Natural killer cell (primary cell): ENCODE results near the gene PAK5. TPM values are rescaled to one million over a fixed set of nuclear protein-coding genes. Genes with fewer than 3 reads are reported as not detected.

Source experiments
- ATAC-seq, 3 donors: fragments of 150-1000 bp in 2 of 3; fragments of 200-7000 bp in 1 of 3; cut with Tn5 transposase; 1 replicate in 1 of 3; 2 replicates in 2 of 3; pipeline ENCODE4 v1.10.0; 2021; ENCODE audit warnings: mild to moderate bottlenecking in 2 of 3, moderate library complexity in 2 of 3
- DNase-seq, 2 donors: peaks; one replicate each; pipeline versions ENCODE4 v3.0.0 to v3.0.0-alpha.2; 2013 to 2021; ENCODE audit warnings: mixed read lengths in 1 of 2
- H3K27ac ChIP-seq: one replicate; pipeline ENCODE4 v1.5.1; 2013; ENCODE audit warnings: mild to moderate bottlenecking, low read length
- H3K27me3 ChIP-seq: one replicate; pipeline ENCODE4 v1.6.1; 2013; ENCODE audit warnings: low read length; ENCODE audit not compliant: control insufficient read depth, insufficient read depth
- H3K36me3 ChIP-seq: one replicate; pipeline ENCODE4 v1.6.1; 2013; ENCODE audit warnings: low read length; ENCODE audit not compliant: control insufficient read depth, insufficient read depth
- H3K4me1 ChIP-seq: one replicate; pipeline ENCODE4 v1.6.1; 2013; ENCODE audit warnings: low read length; ENCODE audit not compliant: control insufficient read depth, insufficient read depth
- H3K4me3 ChIP-seq: one replicate; pipeline ENCODE4 v1.5.1; 2013; ENCODE audit warnings: low read length
- H3K9me3 ChIP-seq: one replicate; pipeline ENCODE4 v1.6.1; 2013; ENCODE audit warnings: low read length; ENCODE audit not compliant: control insufficient read depth, insufficient read depth
- H3K27ac Mint-ChIP-seq, 2 donors: one replicate each; pipeline ENCODE4 v1.8.0; 2022; ENCODE audit warnings: mild to moderate bottlenecking in 2 of 2, mixed read lengths in 2 of 2, moderate library complexity in 1 of 2
- H3K27me3 Mint-ChIP-seq, 2 donors: one replicate each; pipeline ENCODE4 v1.8.0; 2022; ENCODE audit warnings: low read depth in 2 of 2, mixed read lengths in 2 of 2
- H3K36me3 Mint-ChIP-seq: one replicate; pipeline ENCODE4 v1.8.0; 2022; ENCODE audit warnings: mixed read lengths
- H3K4me1 Mint-ChIP-seq, 2 donors: one replicate each; pipeline ENCODE4 v1.8.0; 2022; ENCODE audit warnings: mixed read lengths in 2 of 2
- H3K4me3 Mint-ChIP-seq: one replicate; pipeline ENCODE4 v1.8.0; 2022; ENCODE audit warnings: mild to moderate bottlenecking, moderate library complexity, mixed read lengths
- H3K9me3 Mint-ChIP-seq, 2 donors: one replicate each; pipeline ENCODE4 v1.8.0; 2022; ENCODE audit warnings: mixed read lengths in 2 of 2
- CTCF ChIP-seq: fragments of 200-600 bp; IDR thresholded peaks from one replicate; pipeline ENCODE4 v1.8.0; 2022; ENCODE audit warnings: antibody characterized with exemption
- WGBS: methylation state at CpG from one replicate; pipeline ENCODE4 v1.1.7; 2013; ENCODE audit warnings: missing lambda C conversion rate; ENCODE audit not compliant: insufficient coverage; 5-methylcytosine and 5-hydroxymethylcytosine counted together
- intact Hi-C: fragments of 100-400 bp; cut with micrococcal nuclease; formaldehyde crosslinking; loops from one replicate; pipeline ENCODE4 v1.14.2; 2022
- total RNA-seq, 4 donors: library from RNA; stranded (reverse); fragments of 120-200 nt in 1 of 4; gene quantifications; one replicate each; pipeline versions ENCODE4 v1.2.3 to v1.2.4, GENCODE V29; 2013 to 2022

PAK5 gene
- total RNA-seq, 3 donors from 2014 or later (not counting 1 experiment from before 2014, with no cell fraction given), result not detected

GRCh38 chr20:9550871-9551270 is 288.0 kb downstream of the PAK5 start:
- Histone ChIP-seq H3K36me3 (no peaks in the 10 kb centered on the region), H3K27ac (no peak overlapping the region), H3K27me3 (no peaks in the 10 kb centered on the region), H3K4me3 (no peak overlapping the region), H3K4me1 (no peaks in the 10 kb centered on the region), H3K9me3 (no peaks in the 10 kb centered on the region)
- intact Hi-C loops, result no loop called here
- peaks cover 2 to 9% of the 10 kb centered on the region in 2 donors for H3K9me3 Mint-ChIP-seq
- no peak for TF ChIP-seq CTCF
- H3K4me1 Mint-ChIP-seq, result no peaks in the 10 kb centered on the region
- no peaks in the 10 kb centered on the region for H3K36me3 Mint-ChIP-seq
- WGBS, result 95% methylated on average over 1 of the region's 2 CpGs
- no peak for DNase-seq
- no peak overlapping the region for H3K27ac Mint-ChIP-seq
- no peaks in the 10 kb centered on the region for H3K27me3 Mint-ChIP-seq
- no peak overlapping the region for H3K4me3 Mint-ChIP-seq
- no peak for ATAC-seq

- Histone ChIP-seq H3K27me3 (no peaks in the 10 kb centered on the region), H3K9me3 (no peaks in the 10 kb centered on the region), H3K4me3 (no peak overlapping the region), H3K36me3 (no peaks in the 10 kb centered on the region), H3K4me1 (no peaks in the 10 kb centered on the region), H3K27ac (no peak overlapping the region)
- no CpG with 5 or more reads among the region's 1 CpG for WGBS
- Mint-ChIP-seq H3K27me3 (peaks cover 0 to 3% of the 10 kb centered on the region in 2 donors), H3K4me1 (no peaks in the 10 kb centered on the region), H3K9me3 (peaks cover 2 to 9% of the 10 kb centered on the region in 2 donors), H3K27ac (no peak overlapping the region), H3K36me3 (no peaks in the 10 kb centered on the region), H3K4me3 (no peak overlapping the region)
- no peak for DNase-seq
- intact Hi-C loops, result no loop called here
- no peak for TF ChIP-seq CTCF
- ATAC-seq, result no peak
These were observed 288.6 kb downstream of the PAK5 start for GRCh38 chr20:9550283-9550682.

GRCh38 chr20:9543214-9543613 is 295.7 kb downstream of the PAK5 start:
- H3K9me3 ChIP-seq, result no peaks in the 10 kb centered on the region
- H3K36me3 Mint-ChIP-seq, result no peaks in the 10 kb centered on the region
- peaks cover 2 to 9% of the 10 kb centered on the region in 2 donors for H3K9me3 Mint-ChIP-seq
- H3K27me3 ChIP-seq, result no peaks in the 10 kb centered on the region
- H3K4me3 ChIP-seq, result no peak overlapping the region
- DNase-seq (no peak), ATAC-seq (no peak)
- no peak overlapping the region for H3K27ac Mint-ChIP-seq
- no peaks in the 10 kb centered on the region for H3K36me3 ChIP-seq
- TF ChIP-seq CTCF, result no peak
- no peaks in the 10 kb centered on the region for H3K4me1 Mint-ChIP-seq
- intact Hi-C loops, result no loop called here
- H3K4me1 ChIP-seq, result no peaks in the 10 kb centered on the region
- H3K27me3 Mint-ChIP-seq, result peaks cover 0 to 3% of the 10 kb centered on the region in 2 donors
- no peak overlapping the region for H3K4me3 Mint-ChIP-seq
- no peak overlapping the region for H3K27ac ChIP-seq
- WGBS, result 56% methylated on average over 4 of the region's 4 CpGs

GRCh38 chr20:9535449-9535848 is 303.4 kb downstream of the PAK5 start:
- Mint-ChIP-seq H3K4me3 (no peak overlapping the region), H3K9me3 (peaks cover 0 to 2% of the 10 kb centered on the region in 2 donors), H3K36me3 (no peaks in the 10 kb centered on the region), H3K27ac (no peak overlapping the region), H3K4me1 (no peaks in the 10 kb centered on the region), H3K27me3 (peaks cover 0 to under 1% of the 10 kb centered on the region in 2 donors)
- Histone ChIP-seq H3K27ac (no peak overlapping the region), H3K9me3 (no peaks in the 10 kb centered on the region), H3K4me1 (no peaks in the 10 kb centered on the region), H3K36me3 (no peaks in the 10 kb centered on the region), H3K4me3 (no peak overlapping the region), H3K27me3 (no peaks in the 10 kb centered on the region)
- WGBS, result 79% methylated on average over 2 of the region's 2 CpGs
- ATAC-seq (no peak), DNase-seq (no peak)
- TF ChIP-seq CTCF, result no peak
- intact Hi-C loops, result no loop called here
